ENCODE measurements around the gene CIDEA.
A peak's percentile ranks its signal among the peaks of the same experiment; 100 is the strongest.
"Not testable (repeated sequence)": the region's sequence is repeated elsewhere in the genome, so short reads cannot be mapped to it uniquely, and the experiment has no call there.

Gene CIDEA

DNA sequence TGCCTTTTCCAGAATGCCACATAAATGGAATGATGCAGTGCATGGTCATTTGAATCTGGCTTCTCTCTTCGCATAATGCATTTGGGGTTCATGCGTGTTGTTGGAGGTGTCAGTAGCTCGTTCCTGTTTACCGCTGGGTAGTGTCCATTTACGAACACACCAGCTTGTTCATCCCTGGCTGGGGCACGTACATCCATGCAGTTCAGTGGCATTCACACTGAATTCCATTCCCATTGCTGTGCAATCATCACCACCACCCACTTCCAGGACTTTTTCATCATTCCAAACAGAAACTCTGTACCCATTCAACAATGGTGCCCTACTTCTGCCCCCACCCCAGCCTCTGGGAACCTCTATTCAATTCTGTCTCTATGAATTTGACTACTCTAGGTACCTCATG, 14.7 kb upstream of the CIDEA start:
- DNase-seq, result no peak

DNA sequence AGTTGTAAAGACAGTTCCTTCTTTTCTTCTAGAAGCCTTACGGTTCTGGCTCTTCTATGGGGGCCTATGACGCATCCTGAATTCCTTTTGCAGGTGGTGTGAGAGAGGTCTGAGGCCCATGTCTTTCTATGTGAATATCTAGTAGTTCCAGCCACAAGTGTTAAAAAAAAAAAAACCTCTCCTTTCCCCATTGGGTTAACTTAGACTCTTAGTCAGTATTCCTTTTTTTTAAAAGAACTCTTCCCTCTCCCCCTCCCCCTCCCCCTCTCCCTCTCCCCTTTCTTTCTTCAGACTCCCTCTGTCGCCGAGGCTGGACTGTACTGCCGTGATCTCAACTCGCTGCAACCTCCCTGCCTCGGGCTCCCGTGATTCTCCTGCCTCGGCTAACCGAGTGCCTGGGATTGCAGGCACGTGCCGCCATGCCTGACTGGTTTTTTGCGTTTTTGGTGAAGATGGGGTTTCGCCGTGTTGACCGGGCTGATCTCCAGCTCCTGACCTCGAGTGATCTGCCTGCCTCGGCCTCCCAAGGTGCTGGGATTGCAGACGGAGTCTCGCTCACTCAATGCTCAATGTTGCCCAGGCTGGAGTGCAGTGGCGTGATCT, 11.4 kb upstream of the CIDEA start:
- DNase-seq, result no peak

DNA sequence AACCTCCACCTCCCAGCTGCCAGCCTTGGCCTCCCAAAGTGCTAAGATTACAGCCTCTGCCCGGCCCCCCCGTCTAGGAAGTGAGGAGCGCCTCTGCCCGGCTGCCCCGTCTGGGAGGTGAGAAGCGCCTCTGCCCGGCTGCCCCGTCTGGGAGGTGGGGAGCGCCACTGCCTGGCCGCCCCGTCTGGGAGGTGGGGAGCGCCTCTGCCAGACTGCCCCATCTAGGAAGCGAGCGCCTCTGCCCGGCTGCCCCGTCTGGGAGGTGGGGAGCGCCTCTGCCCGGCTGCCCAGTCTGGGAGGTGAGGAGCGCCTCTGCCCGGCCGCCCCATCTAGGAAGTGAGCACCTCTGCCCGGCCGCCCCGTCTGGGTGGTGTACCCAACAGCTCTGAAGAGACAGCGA, 10.9 kb upstream of the CIDEA start:
- not testable (repeated sequence) for DNase-seq

DNA sequence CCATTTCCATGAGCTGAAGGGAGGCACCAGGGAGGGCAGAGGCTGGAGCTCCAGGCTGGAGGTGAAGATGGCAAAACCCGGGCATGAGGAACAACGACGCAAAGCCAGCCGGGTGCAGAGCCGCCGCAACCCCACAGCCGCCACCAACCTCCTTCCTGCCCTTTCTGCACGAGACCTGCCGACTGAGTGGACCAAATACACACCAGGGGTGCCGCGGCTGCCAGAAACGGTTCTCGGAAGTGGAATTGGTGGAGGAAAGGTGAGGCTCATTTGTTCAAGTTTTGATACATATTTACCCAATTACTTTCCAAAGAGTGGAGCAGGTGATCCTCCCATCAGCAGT, 8.4 kb upstream of the CIDEA start:
- DNase-seq, result no peak

DNA sequence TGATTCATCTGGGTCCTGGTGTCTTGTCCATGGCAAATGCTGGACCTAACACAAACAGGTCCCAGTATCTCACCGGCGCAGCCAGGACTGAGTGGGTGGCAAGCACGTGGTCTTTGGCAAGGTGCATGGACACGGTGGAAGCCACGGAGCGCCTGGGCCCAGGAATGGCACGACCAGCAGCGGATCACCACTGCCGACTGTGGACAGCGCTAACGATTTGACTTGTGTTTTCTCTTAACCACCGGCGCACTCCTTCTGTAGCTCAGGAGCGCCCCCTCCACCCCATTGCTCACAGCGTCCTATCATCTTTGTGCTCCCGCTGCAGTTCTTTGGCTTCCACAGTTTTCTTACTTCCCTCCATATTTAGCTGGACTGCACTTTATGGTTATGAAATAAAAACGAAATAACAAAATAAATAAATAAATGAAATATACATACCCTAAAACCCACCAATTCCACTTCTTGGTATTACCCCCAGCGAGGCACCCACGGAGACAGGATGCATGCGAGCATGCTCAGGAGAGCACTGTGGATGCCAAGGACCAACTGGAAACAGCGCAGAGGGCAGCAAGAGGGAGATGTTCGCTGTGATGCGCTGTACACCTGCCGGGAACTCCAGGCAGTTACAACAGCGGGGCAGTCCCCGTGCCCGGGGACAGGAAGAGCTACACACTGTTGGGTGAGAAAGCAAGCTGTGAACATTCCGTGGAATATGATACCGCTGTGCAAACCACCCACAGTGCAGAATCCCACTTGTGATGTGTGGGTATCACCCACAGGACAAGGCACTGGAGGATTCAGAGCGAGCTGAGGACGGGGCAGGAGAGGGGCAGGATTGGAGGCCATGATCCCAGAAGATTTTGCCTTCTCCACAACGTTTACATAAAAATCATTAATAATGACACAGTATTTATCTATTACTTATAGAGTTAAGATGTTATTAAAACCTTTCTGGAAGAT, 7.0 kb upstream of the CIDEA start:
- no peak for DNase-seq

DNA sequence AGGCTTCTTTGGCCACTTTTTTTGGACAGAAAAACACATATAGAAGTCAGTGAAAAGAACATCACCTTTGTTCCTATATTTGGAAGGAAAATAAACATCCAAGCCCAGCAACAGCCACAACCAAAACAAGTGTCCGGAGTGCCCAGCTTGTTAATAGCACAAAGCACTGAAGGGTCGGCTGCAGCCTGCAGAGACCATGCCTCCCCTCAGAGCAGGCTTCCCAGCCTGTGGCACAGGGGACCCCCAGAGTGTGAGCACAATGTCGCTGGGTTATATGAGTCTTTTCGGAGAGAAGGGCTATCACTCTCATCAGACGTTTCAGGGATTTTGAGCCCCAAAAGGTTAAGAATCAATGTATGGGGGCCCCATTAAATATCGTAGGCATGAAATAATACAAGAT, 6.2 kb upstream of the CIDEA start:
- no peak for DNase-seq

DNA sequence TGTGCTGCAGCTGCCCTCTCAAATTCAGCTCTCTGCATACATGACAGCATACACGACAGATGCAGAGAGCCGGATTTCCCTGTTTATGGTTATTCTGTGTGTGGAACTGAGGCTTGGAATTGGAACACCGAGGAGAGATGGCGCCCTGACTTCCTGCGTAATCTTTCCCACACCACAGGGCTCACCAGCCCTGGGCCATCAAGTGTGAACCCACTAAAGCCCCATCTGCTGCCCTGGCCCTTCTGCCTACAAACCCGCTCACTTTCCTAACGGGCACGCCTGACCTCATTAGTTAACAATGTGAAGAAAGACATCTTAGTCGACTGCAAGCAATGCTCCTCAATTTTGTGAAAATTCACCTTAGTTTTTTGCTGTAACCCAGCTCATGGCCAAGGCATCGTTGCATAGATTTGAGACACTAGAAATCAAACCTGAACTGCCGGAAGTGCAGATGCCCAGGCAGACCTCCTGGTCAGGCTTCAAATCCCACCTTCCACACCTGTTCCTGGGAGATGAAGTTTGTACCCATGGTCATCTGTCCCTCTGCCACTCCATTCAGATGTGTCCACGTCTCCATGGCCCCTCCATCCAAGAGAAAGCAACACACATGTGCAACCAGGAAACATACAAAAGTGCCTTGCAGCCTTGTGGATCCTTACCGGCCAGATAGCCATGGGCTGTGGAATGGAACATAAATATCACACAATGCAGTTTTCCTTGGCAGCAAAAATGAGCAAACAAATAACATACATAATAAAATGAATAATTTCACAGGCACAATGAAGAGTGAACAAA, 5.0 kb upstream of the CIDEA start:
- no peak for DNase-seq

DNA sequence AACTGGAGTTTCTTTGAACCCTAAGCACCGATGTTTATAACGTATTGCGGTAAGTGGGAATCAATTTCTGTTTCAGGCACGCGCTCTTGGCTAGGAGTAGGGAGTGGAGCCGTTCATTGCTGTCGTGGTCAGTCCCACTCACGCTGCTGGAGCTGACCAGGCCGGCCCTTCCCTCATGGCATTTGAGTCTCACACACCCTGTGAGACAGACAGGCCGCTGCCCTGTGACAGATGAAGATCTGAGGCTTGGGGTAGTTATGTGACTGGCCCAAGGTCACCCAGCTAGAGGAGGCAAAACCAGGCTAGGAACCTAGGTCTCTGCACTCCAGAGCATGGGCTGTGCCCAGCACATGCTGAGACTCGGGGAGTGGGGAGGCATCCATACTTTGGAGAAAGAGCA, 2.9 kb upstream of the CIDEA start:
- DNase-seq, result no peak

DNA sequence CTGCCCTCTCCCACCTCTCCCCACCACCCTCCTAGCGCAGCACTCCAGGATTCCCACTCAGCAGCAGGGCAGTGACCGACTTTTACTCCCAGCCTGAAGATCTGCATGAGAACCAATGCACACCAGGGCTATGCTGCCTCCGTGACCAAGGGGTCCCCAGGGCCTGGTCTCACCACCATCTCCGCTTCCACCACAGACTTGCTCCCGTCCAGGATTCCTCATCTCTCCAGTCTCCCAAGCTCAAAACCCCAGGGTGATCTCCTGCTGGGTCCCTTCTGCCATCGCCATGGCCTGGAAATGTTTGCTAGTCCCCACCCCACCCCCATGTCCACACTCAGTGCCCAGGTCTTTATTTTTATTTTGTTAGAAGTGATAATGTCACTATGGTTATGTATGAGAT, 2.1 kb upstream of the CIDEA start:
- no peak for DNase-seq

DNA sequence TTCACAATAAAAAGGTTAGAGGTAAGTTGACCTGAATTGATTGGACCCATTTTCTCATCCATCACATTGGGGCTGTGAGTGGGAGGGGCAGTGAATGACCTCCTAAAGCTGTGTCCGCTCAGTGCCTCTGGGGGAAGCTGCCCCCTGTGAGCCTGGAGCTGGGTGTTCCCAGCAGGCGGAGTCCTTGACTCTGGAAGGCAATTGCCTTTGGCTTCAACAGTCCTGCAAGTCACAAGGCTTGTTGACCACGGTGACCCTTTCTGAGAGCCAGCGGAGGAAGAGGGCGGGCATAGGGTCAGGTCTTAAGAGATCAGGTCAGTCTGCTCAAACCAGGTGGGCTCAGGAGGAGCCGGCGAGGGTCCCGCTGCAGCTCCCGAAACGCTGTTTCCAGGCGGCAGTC, 1.1 kb upstream of the CIDEA start:
- DNase-seq, result no peak

DNA sequence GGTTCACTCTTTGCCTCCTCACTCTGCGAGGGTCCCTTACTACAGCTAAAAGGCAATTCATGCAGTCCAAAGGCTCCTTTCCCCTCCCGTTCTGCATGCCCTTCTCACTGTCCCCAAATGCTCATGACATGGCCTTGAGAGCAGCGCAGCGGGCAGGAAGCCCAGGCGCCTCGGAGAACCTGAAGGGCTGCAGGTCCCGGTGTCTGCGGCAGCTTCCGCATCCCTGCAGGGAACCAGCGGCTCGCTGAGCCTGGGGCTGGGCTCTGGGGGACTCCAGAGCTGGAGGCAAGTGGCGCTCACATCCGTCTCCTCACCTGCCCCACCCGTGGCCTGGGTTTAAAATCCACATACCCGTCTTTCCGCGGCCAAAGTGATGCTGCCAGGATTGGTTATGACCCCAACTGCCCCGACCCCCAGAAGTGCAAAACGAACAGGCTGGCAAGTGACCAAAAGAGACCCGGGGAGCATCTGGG, 462 bp upstream of the CIDEA start:
- no peak for DNase-seq

DNA sequence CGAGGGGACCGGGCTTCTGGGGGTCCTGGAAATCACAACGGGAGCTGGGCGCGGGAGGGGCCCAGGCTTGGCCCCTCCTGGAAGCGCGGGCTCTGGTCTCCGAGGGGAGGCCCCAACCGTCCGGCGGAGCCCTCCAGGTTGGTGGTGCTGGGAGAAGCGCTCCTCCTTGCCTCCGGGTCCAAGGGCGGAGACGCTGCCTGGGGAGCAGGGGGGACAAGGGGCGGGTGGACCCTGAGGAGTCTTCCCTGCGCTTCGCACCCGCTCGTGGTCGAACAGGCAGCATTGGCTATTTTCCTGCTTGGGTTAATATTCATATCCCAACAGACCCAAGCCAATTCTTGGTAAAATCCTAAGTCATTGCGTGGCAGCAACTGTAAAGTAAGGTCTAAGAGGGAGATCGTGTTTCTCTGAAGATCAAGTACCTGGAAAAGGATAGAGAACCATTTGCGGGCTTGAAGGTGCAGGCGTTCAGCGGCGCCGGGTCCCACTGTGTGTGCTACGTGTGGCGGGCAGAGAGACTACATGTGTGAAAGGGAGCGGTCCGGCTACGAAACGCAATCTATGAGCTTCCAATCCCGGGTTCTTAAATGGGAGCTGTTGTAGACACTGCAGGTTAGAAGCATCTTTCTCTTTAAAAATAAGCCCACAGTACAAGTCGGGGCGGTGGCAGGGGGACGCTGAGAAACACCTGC, 805 bp downstream of the CIDEA start:
- no peak for DNase-seq

DNA sequence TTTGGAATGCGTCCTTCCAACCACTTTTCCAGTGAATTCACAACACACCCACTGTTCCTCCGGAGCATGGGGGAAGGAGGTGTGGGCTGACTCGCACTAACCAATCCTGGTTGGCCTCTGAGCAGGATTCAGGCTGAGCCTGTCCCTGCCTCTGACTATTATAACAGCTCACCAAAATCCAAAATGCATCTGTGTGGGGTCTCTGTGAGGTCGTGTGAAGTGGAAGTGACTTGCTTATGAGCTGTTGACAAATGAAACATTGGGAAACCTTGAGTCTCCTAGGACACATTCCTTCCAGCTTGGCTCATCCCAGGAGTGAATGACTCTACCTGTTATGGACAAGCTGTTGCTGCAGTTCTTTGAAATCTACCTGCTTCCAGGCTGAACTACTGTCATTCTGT, 1.5 kb downstream of the CIDEA start:
- DNase-seq, result no peak

DNA sequence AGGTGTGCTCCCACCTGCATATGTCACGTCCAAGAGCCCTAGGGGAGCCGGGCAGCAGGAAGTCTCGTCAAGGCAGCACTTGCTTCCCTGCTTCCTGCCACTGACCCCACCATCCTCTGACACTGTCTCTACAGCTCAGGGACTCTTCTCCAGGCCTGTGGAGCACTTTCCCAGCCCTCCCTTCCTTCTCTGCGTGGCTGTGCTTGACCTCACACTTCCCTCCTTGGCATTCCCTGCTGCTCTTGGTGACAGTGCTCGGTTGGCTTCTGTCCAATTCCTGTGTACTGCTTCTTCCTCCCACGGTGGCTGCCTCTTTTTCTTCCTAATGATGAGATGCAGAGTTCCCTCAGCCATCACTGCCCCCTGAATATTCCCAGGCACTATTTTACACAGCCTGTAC, 2.8 kb downstream of the CIDEA start:
- DNase-seq, result no peak

DNA sequence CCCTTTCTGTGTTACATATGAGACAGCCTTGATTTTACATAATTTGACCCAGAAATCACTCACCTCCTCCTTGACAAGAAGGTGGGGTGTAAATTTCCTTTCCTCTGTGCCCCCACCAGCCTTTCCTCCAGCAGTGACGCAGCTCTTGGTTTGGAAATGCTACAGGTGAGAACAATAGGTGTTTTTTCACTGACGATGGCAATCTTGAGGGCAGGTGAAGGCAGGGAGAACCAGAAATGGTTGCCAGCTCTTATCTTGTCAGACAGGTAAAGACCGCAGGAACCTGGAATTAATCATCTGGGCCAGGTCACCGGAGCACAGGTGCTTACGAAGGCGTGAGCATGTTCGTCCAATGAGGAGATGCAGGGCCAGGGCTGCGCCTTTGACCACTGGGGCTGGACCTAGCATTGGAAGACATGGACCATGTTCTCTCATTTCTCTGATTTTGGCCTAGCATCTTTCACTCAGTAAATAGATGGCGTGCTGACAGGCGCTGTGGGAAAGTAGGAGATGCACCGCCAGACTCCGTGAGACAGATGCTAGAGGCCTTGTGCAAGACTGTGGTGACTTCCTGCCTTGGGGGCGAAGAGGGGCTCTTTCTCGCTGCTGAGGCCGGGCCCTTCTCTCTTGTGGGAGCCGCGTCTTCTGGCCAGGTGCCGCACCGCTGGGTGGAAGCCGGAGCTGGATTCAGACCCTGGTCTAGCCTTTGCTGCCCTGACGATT, 4.0 kb downstream of the CIDEA start:
- DNase-seq, result no peak

DNA sequence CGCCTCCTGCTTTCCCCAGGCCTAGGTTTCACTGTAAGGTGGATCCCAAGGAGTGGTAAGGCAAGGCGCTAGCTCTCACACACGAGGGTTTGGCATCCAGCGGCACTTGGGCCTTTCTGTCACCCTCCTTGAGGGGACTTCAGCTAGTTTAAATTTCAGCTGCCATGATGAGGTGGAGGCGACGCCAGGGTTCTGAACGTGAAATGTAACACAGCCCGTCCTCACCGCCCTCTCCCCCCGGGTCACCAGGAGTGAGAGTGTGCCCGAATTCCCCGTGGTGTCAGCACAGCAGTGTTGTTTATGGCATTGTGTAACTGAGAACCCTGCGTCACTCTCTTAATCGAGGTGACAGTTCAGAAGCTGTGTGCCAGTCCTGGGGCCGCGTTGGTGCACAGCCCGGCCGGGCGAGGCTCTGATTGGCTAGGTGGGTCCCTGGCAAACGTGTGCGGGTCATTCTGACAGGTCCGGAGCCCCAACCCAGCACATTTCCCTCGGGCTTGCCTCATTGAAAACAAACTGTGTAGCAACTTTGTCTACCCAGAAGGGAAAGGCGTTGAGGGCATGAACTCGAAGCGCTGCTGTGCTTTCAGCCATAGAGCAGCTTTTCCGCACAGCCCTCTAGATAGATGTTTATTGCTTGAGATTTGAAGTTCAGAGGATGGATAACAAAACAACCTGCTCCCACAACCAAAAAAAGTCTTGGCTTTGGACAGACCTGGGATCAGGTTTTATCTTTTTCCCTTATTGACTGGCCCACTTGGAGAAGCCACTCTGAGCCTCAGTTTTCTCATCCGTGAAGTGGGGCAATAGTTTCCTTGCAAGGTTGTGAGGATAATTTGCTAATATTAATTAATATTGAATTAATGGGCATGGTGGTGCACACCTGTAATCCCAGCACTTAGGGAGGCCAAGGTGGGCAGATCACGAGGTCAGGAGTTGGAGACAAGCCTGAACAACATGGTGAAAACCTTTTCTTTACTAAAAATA, 4.9 kb downstream of the CIDEA start:
- no peak for DNase-seq

DNA sequence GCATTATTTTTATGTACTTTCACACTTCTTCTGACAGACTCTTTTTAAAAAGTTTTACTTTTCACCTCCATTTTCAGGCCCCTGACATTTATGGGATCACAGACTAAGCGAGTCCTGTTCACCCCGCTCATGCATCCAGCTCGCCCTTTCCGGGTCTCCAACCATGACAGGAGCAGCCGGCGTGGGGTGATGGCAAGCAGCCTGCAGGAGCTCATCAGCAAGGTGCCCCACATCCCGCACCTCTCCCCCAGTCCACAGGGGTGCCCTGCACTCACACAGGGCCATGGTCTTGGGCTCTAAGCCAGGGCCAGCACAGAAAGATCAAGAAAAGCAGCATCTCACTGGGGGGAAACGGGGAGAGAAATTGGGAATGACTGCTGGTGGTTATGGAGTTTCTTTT, 8.6 kb downstream of the CIDEA start:
- DNase-seq, result no peak

DNA sequence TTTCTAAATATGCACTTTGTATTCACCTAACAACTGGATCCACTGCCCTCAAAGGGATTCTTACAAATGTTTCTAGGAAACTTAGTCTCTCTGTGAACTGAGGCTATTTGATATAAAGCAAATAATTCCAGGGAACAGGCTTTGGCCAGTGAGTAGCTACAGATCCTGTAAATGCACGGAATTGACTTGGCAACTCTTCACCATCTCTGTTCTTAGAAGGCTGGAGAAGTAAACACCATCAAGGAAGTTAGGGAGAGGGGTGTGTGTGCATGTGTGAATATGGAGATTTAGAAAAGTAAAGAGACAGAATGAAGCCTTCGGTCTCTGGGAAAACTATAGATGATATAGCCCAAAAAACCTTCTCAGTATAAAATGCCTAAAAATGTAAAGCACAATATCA, 10.7 kb downstream of the CIDEA start:
- no peak for DNase-seq

DNA sequence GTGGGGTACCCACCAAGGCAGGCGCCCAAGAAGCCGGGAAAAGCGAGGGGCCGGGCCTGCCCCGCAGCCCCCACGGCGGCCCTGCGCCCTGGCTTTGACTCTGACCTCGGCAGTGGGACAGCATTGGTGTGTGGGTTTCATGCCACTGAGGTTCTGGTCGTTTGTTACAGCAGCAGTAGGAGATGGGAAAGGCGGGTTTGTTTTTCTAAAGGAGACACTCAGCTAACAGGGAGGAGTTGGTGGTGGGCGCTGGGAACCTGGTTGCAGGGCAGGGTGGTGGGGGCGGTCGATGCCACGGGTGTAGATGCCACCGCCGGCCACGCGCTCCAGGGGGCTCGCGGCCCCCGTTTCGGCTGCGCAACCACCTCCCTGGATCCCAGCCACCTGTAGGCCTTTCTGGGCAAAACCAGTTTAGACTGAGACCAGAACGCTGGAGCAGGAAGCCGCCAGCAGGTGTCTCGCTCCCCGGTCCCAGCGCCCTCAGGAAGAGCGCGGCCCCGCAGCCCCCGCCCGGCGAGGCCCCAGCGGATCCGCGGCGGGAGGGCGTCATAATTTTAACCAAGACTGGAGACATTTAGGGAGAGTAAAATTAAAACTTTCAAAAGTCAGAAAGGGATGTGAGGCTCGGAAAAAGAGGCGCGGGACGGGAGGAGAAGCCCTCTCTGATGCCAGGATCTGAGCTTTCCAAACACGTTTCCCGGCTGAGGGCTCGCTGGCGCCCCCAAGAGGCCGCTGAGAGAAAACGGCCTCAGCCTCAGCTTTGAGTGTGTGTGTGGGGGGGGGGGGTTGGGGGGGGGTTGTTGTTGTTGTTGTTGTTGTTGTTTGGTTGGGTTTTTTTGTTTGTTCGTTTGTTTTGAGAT, 17.4 kb downstream of the CIDEA start:
- peak; percentile 42 for DNase-seq

DNA sequence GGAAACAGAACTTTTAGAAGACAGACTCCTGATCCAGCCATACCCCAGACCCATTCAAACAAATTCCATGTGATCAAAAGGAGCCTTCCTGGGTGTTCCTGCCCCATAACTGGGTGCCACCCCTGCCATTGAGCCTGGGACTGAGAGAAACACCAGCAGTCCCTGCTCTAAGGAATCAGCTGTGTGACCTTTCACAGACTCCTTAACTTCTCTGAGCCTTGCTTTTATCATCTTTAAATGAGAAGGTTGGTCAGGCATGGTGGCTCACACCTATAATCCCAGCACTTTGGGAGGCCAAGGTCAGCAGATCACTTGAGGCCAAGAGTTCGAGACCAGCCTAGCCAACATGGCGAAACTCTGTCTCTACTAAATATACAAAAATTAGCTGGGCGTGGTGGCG, 20.6 kb downstream of the CIDEA start:
- DNase-seq, result no peak

Measured in stimulated activated naive CD4-positive, alpha-beta T cell treated with Interleukin-2 at 50 U/mL for 16 hours (primary cell).